Heart right ventricle (tissue), 16 donors: ENCODE data around the gene LIN28B. TPM values are rescaled to one million over a fixed set of nuclear protein-coding genes. Genes with fewer than 3 reads are reported as not detected.

Source experiments
- ATAC-seq, 8 donors: fragments of 200-7000 bp; cut with Tn5 transposase; one replicate each; pipeline ENCODE4 v1.9.1; 2020; ENCODE audit warnings: mild to moderate bottlenecking in 8 of 8, moderate library complexity in 8 of 8, moderate number of reproducible peaks in 1 of 8
- DNase-seq, 2 donors: peaks; one replicate each; pipeline ENCODE4 v3.0.0-alpha.2; 2020
- H3K27ac ChIP-seq, 10 donors: fragments of 200-600 bp; sonication (generic) in 2 of 10; one replicate each; pipeline versions ENCODE4 v1.5.0 to v1.8.0; 2020 to 2022; ENCODE audit warnings: mild to moderate bottlenecking in 3 of 10
- H3K27me3 ChIP-seq, 7 donors: fragments of 200-600 bp; one replicate each; pipeline ENCODE4 v1.8.0; 2021 to 2022; ENCODE audit warnings: mild to moderate bottlenecking in 2 of 7
- H3K36me3 ChIP-seq, 9 donors: fragments of 200-600 bp; sonication (generic) in 1 of 9; one replicate each; pipeline versions ENCODE4 v1.5.0 to v1.8.0; 2020 to 2022; ENCODE audit warnings: mild to moderate bottlenecking in 2 of 9
- H3K4me1 ChIP-seq, 9 donors: fragments of 200-600 bp; sonication (generic) in 1 of 9; one replicate each; pipeline versions ENCODE4 v1.5.0 to v1.8.0; 2020 to 2022; ENCODE audit warnings: mild to moderate bottlenecking in 4 of 9
- H3K4me3 ChIP-seq, 10 donors: fragments of 200-600 bp; sonication (generic) in 2 of 10; one replicate each; pipeline versions ENCODE4 v1.5.0 to v1.8.0; 2020 to 2022; ENCODE audit warnings: mild to moderate bottlenecking in 7 of 10, moderate library complexity in 2 of 10
- H3K9me3 ChIP-seq, 11 donors: fragments of 200-600 bp in 10 of 11; sonication (generic) in 2 of 11; one replicate each; pipeline versions ENCODE4 v1.5.0 to v1.8.0; 2013 to 2022; ENCODE audit warnings: mild to moderate bottlenecking in 2 of 11, control low read depth in 1 of 11, moderate library complexity in 1 of 11
- WGBS, 2 donors: extraction: QIAGEN DNeasy Blood & Tissue Kit; methylation state at CpG; one replicate each; pipeline ENCODE4 v1.1.7; 2013; ENCODE audit warnings: inconsistent platforms in 1 of 2; 5-methylcytosine and 5-hydroxymethylcytosine counted together
- intact Hi-C, 10 donors: fragments of 100-400 bp; cut with DNase I; formaldehyde crosslinking; loops; one replicate each; pipeline versions ENCODE4 v1.11.1 to v1.14.2; 2022
- polyA plus RNA-seq, 2 donors: library from polyadenylated mRNA; stranded (reverse); fragments of 200-250 nt; gene quantifications; one replicate each; pipeline ENCODE4 v1.2.3, GENCODE V29; 2013
- total RNA-seq, 10 donors: library from RNA; stranded (reverse); fragmentation: NEBNext Ultra II Directional in 3 of 10; extraction: Animal tissue kit (Norgen Biotek cat#: 25700) in 3 of 10; gene quantifications; one replicate each; pipeline versions ENCODE4 v1.2.1 to v1.2.4, GENCODE V29; 2021 to 2023
- TF ChIP-seq, protein P1 (sequence below), 9 donors: fragments of 200-600 bp; sonication (generic) in 2 of 9; IDR thresholded peaks; one replicate each; pipeline versions ENCODE4 v1.5.0 to v1.8.0; 2021 to 2022; ENCODE audit warnings: antibody characterized with exemption in 9 of 9, mild to moderate bottlenecking in 5 of 9, moderate library complexity in 1 of 9
- donor health status: Arrhythmogenic right ventricular cardiomyopathy.
- donor health status: ischemic (EF 13 %, LVEDD 7.1; RV severe dilation, severe dysfunction).
- donor health status: healthy with polysubstance abuse.
- donor health status: DM: no; HTN: yes; CAD: no.
- donor health status: DM: no; HTN: no; CAD: no.
- donor health status: ischemic (EF 25% LVEDD 6.9; RV normal size, moderate dysfunction).
- donor health status: ischemic (EF 25% LVEDD 5.7; RV mildly dilated, moderate dysfunction).
- donor health status: healthy.
- donor health status: DM: yes; HTN: yes; CAD: no.
- donor health status: Ischemic cardiomyopathy.
- donor health status: ischemic (EF 35%, LVEDD 5.7; RV mildly dilated, moderate dysfunction).
- donor health status: nonischemic (EF 11% LVEDD 7.7; RV severe dilation, severe dysfunction).
- donor health status: DM: yes; HTN: yes; CAD: no.
- donor health status: PGD.
- donor health status: ischemic (EF 29% LVEDD 5.4; RV normal size, mild dysfunction).
- donor health status: nonischemic (EF 23%, LVEDD 6.1; RV moderate dilation, normal function).

LIN28B gene
- total and polyA plus RNA-seq, 12 donors, result not detected

DNA sequence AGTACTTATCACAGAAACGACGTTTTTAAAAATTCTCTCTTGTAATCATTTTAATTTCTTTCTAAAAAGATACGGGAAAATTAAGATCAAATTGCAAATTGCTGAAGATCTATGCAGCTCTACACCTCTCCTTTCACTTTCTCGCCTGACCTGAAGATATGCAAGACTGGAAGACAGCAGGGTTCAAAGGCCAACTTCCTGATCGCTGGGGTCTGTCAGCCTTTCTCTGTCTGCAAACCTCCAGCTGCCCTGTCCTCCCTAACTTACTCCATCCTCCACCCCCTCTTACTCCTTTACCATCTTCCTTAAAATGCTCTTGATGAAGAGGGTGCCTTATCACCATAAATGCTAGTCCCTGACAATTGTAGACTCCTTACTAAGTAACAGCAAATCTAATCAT, 159.2 kb downstream of the LIN28B start:
- Histone ChIP-seq H3K4me3 (no peak overlapping the region), H3K4me1 (peaks cover 0 to 5% (median 0%) of the 10 kb centered on the region in 9 donors), H3K9me3 (no peaks in the 10 kb centered on the region), H3K36me3 (peaks cover 0 to 81% (median 6%) of the 10 kb centered on the region in 9 donors), H3K27ac (no peak overlapping the region), H3K27me3 (no peaks in the 10 kb centered on the region)
- TF ChIP-seq, protein P1, sequence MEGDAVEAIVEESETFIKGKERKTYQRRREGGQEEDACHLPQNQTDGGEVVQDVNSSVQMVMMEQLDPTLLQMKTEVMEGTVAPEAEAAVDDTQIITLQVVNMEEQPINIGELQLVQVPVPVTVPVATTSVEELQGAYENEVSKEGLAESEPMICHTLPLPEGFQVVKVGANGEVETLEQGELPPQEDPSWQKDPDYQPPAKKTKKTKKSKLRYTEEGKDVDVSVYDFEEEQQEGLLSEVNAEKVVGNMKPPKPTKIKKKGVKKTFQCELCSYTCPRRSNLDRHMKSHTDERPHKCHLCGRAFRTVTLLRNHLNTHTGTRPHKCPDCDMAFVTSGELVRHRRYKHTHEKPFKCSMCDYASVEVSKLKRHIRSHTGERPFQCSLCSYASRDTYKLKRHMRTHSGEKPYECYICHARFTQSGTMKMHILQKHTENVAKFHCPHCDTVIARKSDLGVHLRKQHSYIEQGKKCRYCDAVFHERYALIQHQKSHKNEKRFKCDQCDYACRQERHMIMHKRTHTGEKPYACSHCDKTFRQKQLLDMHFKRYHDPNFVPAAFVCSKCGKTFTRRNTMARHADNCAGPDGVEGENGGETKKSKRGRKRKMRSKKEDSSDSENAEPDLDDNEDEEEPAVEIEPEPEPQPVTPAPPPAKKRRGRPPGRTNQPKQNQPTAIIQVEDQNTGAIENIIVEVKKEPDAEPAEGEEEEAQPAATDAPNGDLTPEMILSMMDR (IDR thresholded peaks at IDR 0.05), result no peak
- WGBS, 2 donors, result 75 to 78% methylated on average over 5 of the region's 5 CpGs
- intact Hi-C loops, result loop anchor here in 1 of 10 donors (10.0 kb wide), 1 partner anchor 259 kb away; no protein-coding TSS in a partner anchor
- DNase-seq (no peak), ATAC-seq (no peak)

DNA sequence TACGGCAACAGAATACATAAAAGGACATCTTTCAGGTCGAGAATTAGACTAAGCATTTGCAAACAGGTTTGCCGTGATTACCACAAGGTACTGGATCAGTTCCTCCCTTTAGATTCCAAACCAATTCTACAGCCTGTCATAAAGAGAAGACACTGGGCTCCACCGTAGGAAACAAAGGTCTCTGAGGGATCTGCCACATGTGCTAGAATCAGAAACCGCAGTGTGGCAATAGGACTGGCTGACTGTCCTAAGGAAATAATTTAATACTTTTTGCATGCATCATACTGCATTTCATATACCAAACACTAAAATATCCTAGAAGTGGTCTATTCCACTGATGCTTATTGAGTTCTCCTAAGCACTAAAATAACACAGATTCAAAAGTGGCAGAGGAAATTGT, 163.7 kb downstream of the LIN28B start:
- Histone ChIP-seq H3K27me3 (no peaks in the 10 kb centered on the region), H3K36me3 (peaks cover 0 to 93% (median 9%) of the 10 kb centered on the region in 9 donors), H3K4me1 (peaks cover 0 to 7% (median 0%) of the 10 kb centered on the region in 9 donors), H3K9me3 (no peaks in the 10 kb centered on the region), H3K4me3 (no peak overlapping the region), H3K27ac (no peak overlapping the region)
- ATAC-seq, result no peak
- TF ChIP-seq, protein P1 (IDR thresholded peaks at IDR 0.05), result no peak
- 75 to 84% methylated on average over 5 of the region's 5 CpGs for WGBS, 2 donors
- intact Hi-C loops, result no loop called here
- DNase-seq, result no peak

DNA sequence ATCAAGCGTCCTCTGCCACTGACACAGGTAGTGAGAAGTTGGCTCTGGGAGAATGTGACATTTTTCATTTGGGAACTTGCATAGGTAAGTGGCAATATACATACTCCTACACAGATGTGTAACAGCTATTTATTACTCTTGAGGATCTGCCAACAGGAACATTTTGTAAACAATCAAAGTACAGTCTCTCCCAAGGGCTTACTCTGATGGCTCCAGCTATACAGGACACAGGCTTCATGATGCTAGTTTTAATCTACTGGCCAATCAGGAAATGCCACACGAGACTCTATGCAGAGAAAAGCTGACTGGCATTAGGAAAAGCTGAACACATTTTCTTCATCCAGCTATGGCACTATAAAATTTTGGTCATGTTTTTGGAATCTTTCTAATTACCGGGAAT, 165.1 kb downstream of the LIN28B start:
- no peak for ATAC-seq
- TF ChIP-seq, protein P1 (IDR thresholded peaks at IDR 0.05), result no peak

DNA sequence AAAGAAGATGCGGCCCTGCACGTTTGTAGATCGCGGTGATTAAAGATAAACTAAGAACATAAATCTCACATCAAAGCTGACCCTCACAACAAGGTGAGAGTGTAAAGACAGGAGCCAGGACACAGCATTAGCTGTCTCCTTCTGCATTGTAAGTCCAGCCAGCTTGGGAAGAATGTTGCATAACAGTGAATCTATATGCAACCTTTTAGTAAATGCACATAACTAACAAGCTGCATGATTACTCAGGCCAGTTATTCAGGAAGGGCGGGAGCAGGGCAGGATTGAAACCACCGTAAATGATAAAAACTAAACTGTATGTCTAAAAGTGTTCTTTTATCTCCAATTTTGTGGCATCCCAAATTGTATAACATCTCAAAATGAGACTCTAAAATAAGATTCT, 165.8 kb downstream of the LIN28B start:
- Histone ChIP-seq H3K9me3 (no peaks in the 10 kb centered on the region), H3K27ac (no peak overlapping the region), H3K4me1 (peaks cover 0 to 7% (median 0%) of the 10 kb centered on the region in 9 donors), H3K4me3 (no peak overlapping the region), H3K36me3 (peaks cover 0 to 88% (median 8%) of the 10 kb centered on the region in 9 donors), H3K27me3 (no peaks in the 10 kb centered on the region)
- 68 to 73% methylated on average over 6 of the region's 6 CpGs for WGBS, 2 donors
- DNase-seq, result no peak
- TF ChIP-seq, protein P1 (IDR thresholded peaks at IDR 0.05), result no peak
- intact Hi-C loops, result no loop called here
- ATAC-seq, result no peak

More for the DNA sequence above, 165.1 kb downstream of the LIN28B start:
- Histone ChIP-seq H3K9me3 (no peaks in the 10 kb centered on the region), H3K36me3 (peaks cover 0 to 88% (median 8%) of the 10 kb centered on the region in 9 donors), H3K4me1 (peaks cover 0 to 7% (median 0%) of the 10 kb centered on the region in 9 donors), H3K4me3 (no peak overlapping the region), H3K27me3 (no peaks in the 10 kb centered on the region), H3K27ac (no peak overlapping the region)
- no peak for DNase-seq
- intact Hi-C loops, result no loop called here
- 75 to 76% methylated on average over 3 of the region's 3 CpGs for WGBS, 2 donors

Other genes with a start within 250 kb of the LIN28B start
- 1 to 10 TPM; 6.3 to 9.5 (median 7.1) TPM for gene HACE1, start 97.2 kb upstream of the LIN28B start, total RNA-seq
- 1 to 10 TPM; 3.7 to 8.7 TPM for gene HACE1, start 97.2 kb upstream of the LIN28B start, polyA plus RNA-seq
- gene POPDC3, start 222.9 kb downstream of the LIN28B start, total RNA-seq, result 10 to 100 TPM; 31.1 to 59.7 (median 39.0) TPM
- 10 to 100 TPM; 37.8 to 50.3 TPM for gene POPDC3, start 222.9 kb downstream of the LIN28B start, polyA plus RNA-seq